Panc1 (cell line): ENCODE results near the gene RPL39. TPM values are rescaled to one million over a fixed set of nuclear protein-coding genes. Genes with fewer than 3 reads are reported as not detected.

Experiments
- ATAC-seq: fragments of 200-7000 bp; cut with Tn5 transposase; 2 replicates; pipeline ENCODE4 v1.9.1; 2020; ENCODE audit warnings: mild to moderate bottlenecking, moderate library complexity
- BruUV-seq: library from RNA; stranded (reverse); fragments of 400-500 nt; replicated peaks from 2 replicates; lab custom pipeline; 2021; lab: Mats Ljungman, UMichigan
- CTCF ChIA-PET: fragments of 300-600 bp; sonication (Branson Sonifier 250); formaldehyde crosslinking; loops from one replicate; lab custom pipeline; 2022; ENCODE audit warnings: antibody characterized with exemption; lab: Charles Lee
- POLR2A ChIA-PET: fragments of 300-600 bp; sonication (Branson Sonifier 250); formaldehyde crosslinking; loops from one replicate; lab custom pipeline; 2022; ENCODE audit warnings: antibody characterized with exemption; lab: Charles Lee
- DNase-seq: peaks from one replicate; pipeline ENCODE4 v3.0.0-alpha.2; 2010; ENCODE audit warnings: low read depth, low spot score
- H3K27ac ChIP-seq: 2 replicates; pipeline ENCODE4 v1.5.1; 2011; ENCODE audit warnings: mild to moderate bottlenecking, low read length, inconsistent platforms
- H3K27me3 ChIP-seq: fragments of 200-500 bp; sonication (Bioruptor generic); 2 replicates; pipeline ENCODE4 v1.6.0; 2014; ENCODE audit warnings: low read length, inconsistent platforms; ENCODE audit not compliant: control insufficient read depth, insufficient read depth
- H3K36me3 ChIP-seq: fragments of 200-500 bp; sonication (Bioruptor generic); 2 replicates; pipeline ENCODE4 v1.5.1; 2014; ENCODE audit warnings: inconsistent platforms, mild to moderate bottlenecking, low read length, moderate library complexity; ENCODE audit not compliant: control insufficient read depth, insufficient read depth
- H3K4me1 ChIP-seq: 2 replicates; pipeline ENCODE4 v1.5.1; 2011; ENCODE audit warnings: inconsistent platforms, mild to moderate bottlenecking, low read length, moderate library complexity; ENCODE audit not compliant: control insufficient read depth, insufficient read depth
- H3K4me3 ChIP-seq, 2 experiments: 2 replicates each; pipeline ENCODE4 v1.5.1; 2011 to 2012; ENCODE audit warnings: low read depth in 2 of 2, low read length in 2 of 2, mild to moderate bottlenecking in 2 of 2, inconsistent platforms in 1 of 2, moderate library complexity in 1 of 2
- H3K9me3 ChIP-seq: fragments of 200-500 bp; sonication (Bioruptor generic); 2 replicates; pipeline ENCODE4 v1.5.1; 2014; ENCODE audit warnings: low read depth, mild to moderate bottlenecking, inconsistent platforms, low read length, moderate library complexity; ENCODE audit not compliant: control insufficient read depth, insufficient read depth
- CTCF ChIP-seq: fragments of 450-650 bp; IDR thresholded peaks from 2 replicates; pipeline ENCODE4 v1.5.1; 2017; ENCODE audit warnings: mild to moderate bottlenecking
- POLR2AphosphoS5 ChIP-seq: IDR thresholded peaks from 2 replicates; pipeline ENCODE4 v1.6.1; 2012; ENCODE audit warnings: mild to moderate bottlenecking, low read depth, low read length, moderate library complexity
- REST ChIP-seq, 2 experiments: IDR thresholded peaks; 2 replicates each; pipeline ENCODE4 v1.6.1; 2011 to 2012; ENCODE audit warnings: low read depth in 2 of 2, control low read depth in 1 of 2, low read length in 1 of 2, mild to moderate bottlenecking in 1 of 2, moderate library complexity in 1 of 2; ENCODE audit not compliant: insufficient read depth in 1 of 2
- SIN3A ChIP-seq: IDR thresholded peaks from 2 replicates; pipeline ENCODE4 v1.6.1; 2012; ENCODE audit warnings: low read depth, mild to moderate bottlenecking, low read length, moderate library complexity, borderline replicate concordance; ENCODE audit not compliant: insufficient read depth
- TCF7L2 ChIP-seq: IDR thresholded peaks from 2 replicates; pipeline ENCODE4 v1.6.1; 2011; ENCODE audit warnings: mild to moderate bottlenecking, low read depth, low read length, inconsistent platforms
- in situ Hi-C: cut with HindIII; loops from 2 replicates; pipeline ENCODE4 v1.10.0; 2016; ENCODE audit warnings: low sequenced_read_pairs, low pct_unique_long_range_greater_than_20kb
- intact Hi-C: fragments of 100-400 bp; cut with micrococcal nuclease; formaldehyde crosslinking; loops from one replicate; pipeline ENCODE4 v1.10.0; 2022; ENCODE audit not compliant: unreplicated experiment
- total RNA-seq: library from RNA; stranded (reverse); gene quantifications from one replicate; pipeline ENCODE4 v1.2.1, GENCODE V29; 2021; ENCODE audit not compliant: unreplicated experiment

Gene RPL39
- total RNA-seq, 1 experiment from 2014 or later = 1,882 TPM

DNA sequence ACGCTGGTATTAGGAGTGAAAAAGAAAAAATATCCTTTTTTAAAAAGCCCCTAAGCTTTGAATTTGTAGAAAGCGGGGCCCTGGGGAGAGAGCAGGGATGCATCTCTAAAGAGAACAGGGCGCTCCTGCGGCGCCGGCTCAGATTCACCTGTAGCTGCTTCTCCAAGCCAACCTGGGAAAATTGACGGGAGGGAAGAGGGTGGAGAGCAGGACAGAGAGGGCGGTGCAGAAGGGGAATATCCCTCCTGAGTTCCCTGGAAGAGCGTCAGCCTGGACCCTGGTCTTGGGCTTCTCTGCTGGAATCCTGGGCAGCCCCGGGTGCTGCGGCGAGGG, 33.8 kb downstream of the RPL39 start:
- H3K36me3 ChIP-seq = no peaks in the 10 kb centered on the region
- DNase-seq (no peak), ATAC-seq (no peak)
- TF ChIP-seq POLR2AphosphoS5 (no peak), CTCF (no peak), REST (IDR thresholded peaks at IDR 0.05; ENCODE audit: insufficient read depth in 1 of 2, low read depth in 2 of 2, low read length in 1 of 2) (no peak), TCF7L2 (no peak)
- intact Hi-C loops = loop anchor here (10.0 kb wide), 1 partner anchor 143 kb away; no protein-coding TSS in a partner anchor
- BruUV-seq = no TSS peak
- H3K9me3 ChIP-seq = no peaks in the 10 kb centered on the region
- ChIA-PET CTCF (interaction anchor here (0.7 to 1.8 kb wide), 2 partner anchors 30 to 245 kb away, joined by 4 to 8 read pairs; no protein-coding TSS in a partner anchor), POLR2A (interaction anchor here (0.8 kb wide), 1 partner anchor 34 kb away, joined by 4 read pairs; the partner anchor contains the start of gene RPL39)
- H3K4me1 ChIP-seq = peaks cover 7% of the 10 kb centered on the region
- no peak overlapping the region for H3K27ac ChIP-seq
- peak overlapping the region; percentile 54 to 58 for H3K4me3 ChIP-seq
- no peaks in the 10 kb centered on the region for H3K27me3 ChIP-seq
- in situ Hi-C loops = no loop called here

GRCh38 chrX:119756926-119757635, 34.3 kb downstream of the RPL39 start:
- intact Hi-C loops (loop anchor here (10.0 kb wide), 1 partner anchor 142 kb away; no protein-coding TSS in a partner anchor), in situ Hi-C loops (no loop called here)
- DNase-seq (no peak), ATAC-seq (no peak)
- ChIA-PET CTCF (interaction anchor here (0.7 kb wide), 1 partner anchor 245 kb away, joined by 4 read pairs; no protein-coding TSS in a partner anchor), POLR2A (no interaction called here)
- Histone ChIP-seq H3K27ac (no peak overlapping the region), H3K4me1 (peaks cover 7% of the 10 kb centered on the region), H3K27me3 (no peaks in the 10 kb centered on the region), H3K36me3 (no peaks in the 10 kb centered on the region), H3K4me3 (no peak overlapping the region), H3K9me3 (no peaks in the 10 kb centered on the region)
- TF ChIP-seq POLR2AphosphoS5 = no peak
- TF ChIP-seq SIN3A = no peak
- TF ChIP-seq CTCF = no peak
- TF ChIP-seq REST (IDR thresholded peaks at IDR 0.05; ENCODE audit: insufficient read depth in 1 of 2, low read depth in 2 of 2, low read length in 1 of 2) = no peak
- no peak for TF ChIP-seq TCF7L2
- BruUV-seq = no TSS peak
